ENCODE data around the gene RPL21. TPM values are rescaled to one million over a fixed set of nuclear protein-coding genes. Genes with fewer than 3 reads are reported as not detected.
"Not testable (repeated sequence)": the region's sequence is repeated elsewhere in the genome, so short reads cannot be mapped to it uniquely, and the experiment has no call there.

RPL21 gene
- total and polyA plus RNA-seq, 12 donors = 498 to 1,188 (median 598) TPM

DNA sequence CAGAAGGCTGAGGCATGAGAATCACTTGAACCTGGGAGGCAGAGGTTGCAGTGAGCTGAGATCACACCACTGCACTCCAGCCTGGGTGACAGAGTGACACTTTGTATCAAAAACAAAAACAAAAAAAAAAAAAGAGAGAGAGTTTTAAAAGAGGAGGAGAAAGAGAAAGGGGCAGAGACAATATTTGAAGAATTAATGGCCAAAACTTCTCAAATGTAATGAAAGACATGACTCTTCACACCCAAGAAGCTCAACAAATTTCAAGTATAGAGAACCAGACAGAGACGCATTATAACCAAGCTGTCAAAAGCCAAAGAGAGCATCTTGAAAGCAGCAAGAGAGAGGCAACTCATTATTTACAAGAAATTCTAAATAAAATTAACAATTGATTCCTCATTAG, 42.8 kb upstream of the RPL21 start:
- Histone ChIP-seq H3K4me3 (no peak overlapping the region), H3K27me3 (no peaks in the 10 kb centered on the region), H3K36me3 (no peaks in the 10 kb centered on the region), H3K27ac (no peak overlapping the region), H3K4me1 (no peaks in the 10 kb centered on the region), H3K9me3 (peaks cover 0 to 36% (median 0%) of the 10 kb centered on the region in 11 donors)
- TF ChIP-seq, protein P1, sequence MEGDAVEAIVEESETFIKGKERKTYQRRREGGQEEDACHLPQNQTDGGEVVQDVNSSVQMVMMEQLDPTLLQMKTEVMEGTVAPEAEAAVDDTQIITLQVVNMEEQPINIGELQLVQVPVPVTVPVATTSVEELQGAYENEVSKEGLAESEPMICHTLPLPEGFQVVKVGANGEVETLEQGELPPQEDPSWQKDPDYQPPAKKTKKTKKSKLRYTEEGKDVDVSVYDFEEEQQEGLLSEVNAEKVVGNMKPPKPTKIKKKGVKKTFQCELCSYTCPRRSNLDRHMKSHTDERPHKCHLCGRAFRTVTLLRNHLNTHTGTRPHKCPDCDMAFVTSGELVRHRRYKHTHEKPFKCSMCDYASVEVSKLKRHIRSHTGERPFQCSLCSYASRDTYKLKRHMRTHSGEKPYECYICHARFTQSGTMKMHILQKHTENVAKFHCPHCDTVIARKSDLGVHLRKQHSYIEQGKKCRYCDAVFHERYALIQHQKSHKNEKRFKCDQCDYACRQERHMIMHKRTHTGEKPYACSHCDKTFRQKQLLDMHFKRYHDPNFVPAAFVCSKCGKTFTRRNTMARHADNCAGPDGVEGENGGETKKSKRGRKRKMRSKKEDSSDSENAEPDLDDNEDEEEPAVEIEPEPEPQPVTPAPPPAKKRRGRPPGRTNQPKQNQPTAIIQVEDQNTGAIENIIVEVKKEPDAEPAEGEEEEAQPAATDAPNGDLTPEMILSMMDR (IDR thresholded peaks at IDR 0.05) = no peak
- DNase-seq (no peak), ATAC-seq (no peak)
- 93 to 95% methylated on average over 1 of the region's 1 CpG for WGBS, 2 donors
- intact Hi-C loops (cut with DNase I) = loop anchor here in 2 of 10 donors (10.0 kb wide), 1 partner anchor 224 kb away; no protein-coding TSS in a partner anchor

DNA sequence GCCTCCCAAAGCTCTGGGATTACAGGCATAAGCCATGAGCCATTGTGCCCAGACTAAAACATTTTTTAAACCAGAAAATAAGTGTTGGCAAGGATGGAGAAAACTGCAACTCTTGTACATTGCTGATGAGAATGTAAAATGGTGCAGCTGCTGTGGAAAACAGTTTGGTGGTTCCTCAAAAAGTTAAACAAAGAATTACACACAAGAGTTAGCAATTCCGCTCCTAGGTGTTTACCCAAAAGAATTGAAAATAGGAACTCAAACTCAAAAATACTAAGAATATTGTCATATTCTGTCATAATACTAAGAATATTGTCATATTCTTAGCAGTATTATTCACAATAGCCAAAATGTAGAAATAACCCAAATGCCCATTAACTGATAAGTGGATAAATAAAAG, 40.1 kb upstream of the RPL21 start:
- no peak for ATAC-seq
- Histone ChIP-seq H3K4me3 (no peak overlapping the region), H3K36me3 (no peaks in the 10 kb centered on the region), H3K4me1 (no peaks in the 10 kb centered on the region), H3K9me3 (peaks cover 0 to 36% (median 0%) of the 10 kb centered on the region in 11 donors), H3K27me3 (no peaks in the 10 kb centered on the region), H3K27ac (no peak overlapping the region)
- no peak for DNase-seq
- TF ChIP-seq, protein P1 (IDR thresholded peaks at IDR 0.05) = no peak
- 90 to 97% methylated on average over 1 of the region's 1 CpG for WGBS, 2 donors
- intact Hi-C loops (cut with DNase I) = no loop called here

DNA sequence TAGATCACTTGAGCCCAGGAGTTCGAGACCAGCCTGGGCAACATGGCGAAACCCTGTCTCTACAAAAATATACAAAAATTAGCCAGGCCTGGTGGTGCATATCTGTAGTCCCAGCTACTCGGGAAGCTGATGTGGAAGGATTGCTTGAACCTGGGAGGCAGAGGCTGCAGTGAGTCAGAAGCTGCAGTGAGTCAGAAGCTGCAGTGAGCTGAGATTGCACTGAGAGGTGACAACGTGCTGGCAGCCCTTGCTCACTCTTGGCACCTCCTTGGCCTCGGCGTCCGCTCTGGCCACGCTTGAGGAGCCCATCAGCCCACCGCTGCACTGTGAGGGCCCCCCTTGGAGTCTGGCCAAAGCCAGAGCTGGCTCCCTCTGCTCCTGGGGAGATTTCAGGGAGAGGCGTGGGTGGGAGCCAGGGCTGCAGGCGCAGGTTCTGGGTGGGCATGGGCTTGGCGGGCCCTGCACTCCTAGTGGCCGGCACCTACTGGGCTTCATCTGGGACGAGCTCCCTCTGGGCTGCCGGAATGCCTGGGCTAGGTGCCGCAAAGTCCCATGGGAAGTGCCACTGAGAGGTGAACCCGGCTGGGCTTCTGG, 39.5 kb upstream of the RPL21 start:
- whole genome bisulfite sequencing, 2 donors = 85 to 86% methylated on average over 17 of the region's 17 CpGs
- DNase-seq = no peak
- Histone ChIP-seq H3K4me3 (no peak overlapping the region), H3K27ac (no peak overlapping the region), H3K27me3 (no peaks in the 10 kb centered on the region), H3K4me1 (no peaks in the 10 kb centered on the region), H3K36me3 (no peaks in the 10 kb centered on the region), H3K9me3 (peaks cover 0 to 36% (median 0%) of the 10 kb centered on the region in 11 donors)
- no peak for ATAC-seq
- intact Hi-C loops (cut with DNase I) = no loop called here
- TF ChIP-seq, protein P1 (IDR thresholded peaks at IDR 0.05) = no peak

DNA sequence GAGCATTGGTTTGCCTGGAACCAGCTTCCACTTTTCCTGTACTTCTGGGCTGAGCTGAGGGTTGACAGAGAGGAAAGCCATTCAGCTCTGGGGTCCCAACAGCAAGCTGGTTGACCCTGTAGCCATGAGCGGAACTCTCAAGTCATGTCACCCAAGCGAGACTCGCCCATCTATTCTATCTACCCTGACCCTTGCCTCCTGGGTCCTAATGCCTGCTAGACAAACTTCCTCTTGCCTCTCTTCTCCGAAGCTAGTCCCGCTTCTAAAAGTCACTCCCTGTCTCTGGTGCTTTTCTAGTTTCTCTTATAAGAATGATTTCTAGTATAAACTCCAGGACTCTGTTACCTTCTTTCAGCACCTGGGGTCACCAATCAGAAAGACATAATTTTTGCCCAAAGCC, 38.0 kb upstream of the RPL21 start:
- ATAC-seq; H3K4me3 ChIP-seq; H3K27me3 ChIP-seq; DNase-seq; intact Hi-C loops (cut with DNase I); H3K27ac ChIP-seq; H3K4me1 ChIP-seq; H3K36me3 ChIP-seq: not testable (repeated sequence)
- peaks cover 0 to 36% (median 0%) of the 10 kb centered on the region in 11 donors for H3K9me3 ChIP-seq
- WGBS, 2 donors = 95 to 96% methylated on average over 5 of the region's 5 CpGs

DNA sequence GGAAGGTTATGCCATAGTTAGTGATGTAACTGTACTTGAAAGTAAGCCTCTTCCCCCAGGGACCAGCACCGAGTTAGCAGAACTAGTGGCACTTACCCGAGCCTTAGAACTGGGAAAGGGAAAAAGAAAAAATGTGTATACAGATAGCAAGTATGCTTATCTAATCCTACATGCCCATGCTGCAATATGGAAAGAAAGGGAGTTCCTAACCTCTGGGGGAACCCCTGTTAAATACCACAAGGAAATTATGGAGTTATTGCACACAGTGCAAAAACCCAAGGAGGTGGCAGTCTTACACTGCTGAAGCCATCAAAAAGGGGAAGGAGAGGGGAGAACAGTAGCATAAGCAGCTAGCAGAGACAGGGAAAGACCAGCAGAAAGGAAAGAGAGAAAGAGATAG, 33.6 kb upstream of the RPL21 start:
- ATAC-seq; H3K36me3 ChIP-seq; H3K4me1 ChIP-seq; H3K27ac ChIP-seq; DNase-seq; H3K9me3 ChIP-seq; H3K4me3 ChIP-seq; H3K27me3 ChIP-seq; intact Hi-C loops (cut with DNase I): not testable (repeated sequence)
- 56 to 67% methylated on average over 2 of the region's 2 CpGs for WGBS, 2 donors

DNA sequence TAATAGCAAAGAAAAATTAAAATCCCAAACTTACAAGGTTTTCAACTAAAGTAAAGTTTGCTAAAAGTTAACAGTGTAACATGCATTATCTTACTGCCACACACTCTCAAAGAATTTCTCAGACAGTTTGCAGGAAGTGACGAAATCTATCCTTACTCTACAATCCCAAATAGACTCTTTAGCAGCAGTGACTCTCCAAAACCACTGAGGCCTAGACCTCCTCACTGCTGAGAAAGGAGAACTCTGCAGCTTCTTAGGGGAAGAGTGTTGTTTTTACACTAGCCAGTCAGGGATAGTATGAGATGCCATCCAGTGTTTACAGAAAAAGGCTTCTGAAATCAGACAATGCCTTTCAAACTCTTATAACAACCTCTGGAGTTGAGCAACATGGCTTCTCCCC, 32.5 kb upstream of the RPL21 start:
- H3K27ac ChIP-seq; ATAC-seq; intact Hi-C loops (cut with DNase I); H3K4me3 ChIP-seq; H3K27me3 ChIP-seq; H3K4me1 ChIP-seq; H3K36me3 ChIP-seq; DNase-seq; H3K9me3 ChIP-seq: not testable (repeated sequence)
- WGBS, 2 donors = 66 to 68% methylated on average over 1 of the region's 1 CpG
